ENCODE measurements around the gene ARFGAP2.
"Not testable (repeated sequence)": the region's sequence is repeated elsewhere in the genome, so short reads cannot be mapped to it uniquely, and the experiment has no call there.

ARFGAP2 gene

GRCh38 chr11:47121056-47121455 is 55.6 kb downstream of the ARFGAP2 start:
- H3K4me3 ChIP-seq (ENCODE audit: control insufficient read depth, low read depth, low read length), result no peak overlapping the region
- no peak for TF ChIP-seq CTCF (conservative IDR thresholded peaks at IDR 0.05; ENCODE audit: control insufficient read depth, insufficient read depth, low read depth, low read length)
- no peak for DNase-seq (ENCODE audit: low read depth)

DNA sequence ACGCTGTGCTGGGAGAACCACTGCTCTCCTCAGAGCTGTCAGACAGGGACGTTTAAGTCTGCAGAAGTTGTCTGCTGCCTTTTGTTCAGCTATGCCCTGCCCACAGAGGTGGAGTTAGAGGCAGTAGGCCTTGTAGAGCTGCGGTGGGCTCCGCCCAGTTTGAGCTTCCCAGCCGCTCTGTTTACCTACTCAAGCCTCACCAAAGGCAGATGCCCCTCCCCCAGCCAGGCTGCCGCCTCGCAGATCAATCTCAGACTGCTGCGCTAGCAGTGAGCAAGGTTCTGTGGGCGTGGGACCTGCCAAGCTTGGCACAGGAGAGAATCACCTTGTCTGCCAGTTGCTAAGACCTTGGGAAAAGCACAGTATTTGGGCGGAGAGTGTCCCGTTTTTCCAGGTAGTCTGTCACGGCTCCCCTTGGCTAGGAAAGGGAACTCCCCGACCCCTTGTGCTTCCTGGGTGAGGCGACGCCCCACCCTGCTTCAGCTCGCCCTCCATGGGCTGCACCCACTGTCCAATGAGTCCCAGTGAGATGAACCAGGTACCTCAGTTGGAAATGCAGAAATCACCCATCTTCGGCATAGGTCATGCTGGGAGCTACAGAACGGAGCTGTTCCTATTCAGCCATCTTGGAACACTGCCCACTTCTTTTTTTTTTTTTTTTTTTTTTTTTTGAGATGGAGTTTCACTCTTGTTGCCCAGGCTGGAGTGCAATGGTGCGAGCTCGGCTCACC is 57.6 kb downstream of the ARFGAP2 start:
- DNase-seq (ENCODE audit: low read depth); H3K4me3 ChIP-seq (ENCODE audit: control insufficient read depth, low read depth, low read length): not testable (repeated sequence)
